SJCRH30 (cell line): ENCODE measurements around the gene PRLHR. TPM values are rescaled to one million over a fixed set of nuclear protein-coding genes. Genes with fewer than 3 reads are reported as not detected.

Source experiments
- DNase-seq, 2 experiments: peaks; one replicate each; pipeline ENCODE4 v3.0.0-alpha.2; 2015 to 2020
- H3K27ac ChIP-seq: fragments of 250-450 bp; sonication (Bioruptor Pico); 2 replicates; pipeline ENCODE4 v1.5.1; 2020; ENCODE audit warnings: mild to moderate bottlenecking, moderate library complexity
- H3K27me3 ChIP-seq: fragments of 250-450 bp; sonication (Bioruptor Pico); 2 replicates; pipeline ENCODE4 v1.5.1; 2020; ENCODE audit warnings: mild to moderate bottlenecking, moderate library complexity
- H3K36me3 ChIP-seq: fragments of 250-450 bp; sonication (Bioruptor Pico); 2 replicates; pipeline ENCODE4 v1.5.1; 2020; ENCODE audit warnings: mild to moderate bottlenecking, moderate library complexity
- H3K4me1 ChIP-seq: fragments of 250-450 bp; sonication (Bioruptor Pico); 2 replicates; pipeline ENCODE4 v1.5.1; 2020; ENCODE audit warnings: mild to moderate bottlenecking, moderate library complexity
- H3K4me3 ChIP-seq: fragments of 250-450 bp; sonication (Bioruptor Pico); 2 replicates; pipeline ENCODE4 v1.5.1; 2020; ENCODE audit warnings: mild to moderate bottlenecking, moderate library complexity
- H3K9me3 ChIP-seq: fragments of 250-450 bp; sonication (Bioruptor Pico); replicated peaks from 2 replicates; pipeline ENCODE4 v1.5.1; 2020; ENCODE audit warnings: mild to moderate bottlenecking, moderate library complexity
- total RNA-seq: library from RNA; depleted of rRNA; stranded (reverse); fragments of >200 nt; shearing (Covaris generic); gene quantifications from 2 replicates; pipeline ENCODE4 v1.2.3, GENCODE V29; 2014

Gene PRLHR
- total RNA-seq, 1 experiment from 2014 or later = not detected

GRCh38 chr10:118596426-118597124 lies 1.1 kb upstream of the PRLHR start:
- no peaks in the 10 kb centered on the region; the same call in 1 of the 2 replicates for H3K9me3 ChIP-seq
- no peaks in the 10 kb centered on the region for H3K27me3 ChIP-seq
- no peak overlapping the region for H3K27ac ChIP-seq

GRCh38 chr10:118595064-118595420 lies 406 bp downstream of the PRLHR start:
- H3K9me3 ChIP-seq = no peaks in the 10 kb centered on the region; the same call in 1 of the 2 replicates
- DNase-seq = no peak
- H3K27me3 ChIP-seq = no peaks in the 10 kb centered on the region
- no peak overlapping the region for H3K4me3 ChIP-seq
- H3K4me1 ChIP-seq = peaks cover 4% of the 10 kb centered on the region; the same call in 1 of the 2 replicates
- H3K36me3 ChIP-seq = no peaks in the 10 kb centered on the region
- H3K27ac ChIP-seq = no peak overlapping the region

More at GRCh38 chr10:118596426-118597124, 1.1 kb upstream of the PRLHR start:
- H3K4me1 ChIP-seq = peaks cover 4% of the 10 kb centered on the region; the same call in 1 of the 2 replicates
- no peak for DNase-seq
- no peaks in the 10 kb centered on the region for H3K36me3 ChIP-seq
- no peak overlapping the region for H3K4me3 ChIP-seq

- H3K36me3 ChIP-seq = no peaks in the 10 kb centered on the region
- no peak for DNase-seq
- no peaks in the 10 kb centered on the region for H3K27me3 ChIP-seq
These were observed 920 bp downstream of the PRLHR start for GRCh38 chr10:118594392-118595063.

GRCh38 chr10:118592675-118593330 lies 2.6 kb downstream of the PRLHR start:
- Histone ChIP-seq H3K4me3 (no peak overlapping the region), H3K27me3 (no peaks in the 10 kb centered on the region), H3K9me3 (no peaks in the 10 kb centered on the region; the same call in 1 of the 2 replicates), H3K36me3 (no peaks in the 10 kb centered on the region), H3K27ac (no peak overlapping the region), H3K4me1 (peaks cover 13% of the 10 kb centered on the region)
- DNase-seq = peak in 1 of 2 experiments; percentile 35

More at GRCh38 chr10:118594392-118595063, 920 bp downstream of the PRLHR start:
- Histone ChIP-seq H3K4me3 (no peak overlapping the region), H3K9me3 (no peaks in the 10 kb centered on the region; the same call in 1 of the 2 replicates), H3K4me1 (peaks cover 4% of the 10 kb centered on the region; the same call in 1 of the 2 replicates), H3K27ac (no peak overlapping the region)

GRCh38 chr10:118590334-118590733 lies 5.1 kb downstream of the PRLHR start:
- Histone ChIP-seq H3K27ac (no peak overlapping the region), H3K4me3 (no peak overlapping the region), H3K27me3 (no peaks in the 10 kb centered on the region), H3K4me1 (peaks cover 22% of the 10 kb centered on the region), H3K9me3 (no peaks in the 10 kb centered on the region), H3K36me3 (no peaks in the 10 kb centered on the region)
- DNase-seq = peak in 1 of 2 experiments; percentile 53

GRCh38 chr10:118587881-118588651 lies 7.4 kb downstream of the PRLHR start:
- Histone ChIP-seq H3K4me1 (peaks cover 22% of the 10 kb centered on the region), H3K27me3 (no peaks in the 10 kb centered on the region), H3K27ac (no peak overlapping the region), H3K4me3 (no peak overlapping the region), H3K9me3 (no peaks in the 10 kb centered on the region), H3K36me3 (no peaks in the 10 kb centered on the region)
- DNase-seq = peak; percentile 74 to 88

- Histone ChIP-seq H3K4me3 (no peak overlapping the region), H3K36me3 (no peaks in the 10 kb centered on the region), H3K27ac (no peak overlapping the region), H3K4me1 (peaks cover 18% of the 10 kb centered on the region), H3K27me3 (no peaks in the 10 kb centered on the region), H3K9me3 (no peaks in the 10 kb centered on the region)
- DNase-seq = no peak
These were observed 8.5 kb downstream of the PRLHR start for GRCh38 chr10:118586911-118587310.

- H3K4me1 ChIP-seq = peaks cover 18% of the 10 kb centered on the region
- no peak overlapping the region for H3K4me3 ChIP-seq
- no peak for DNase-seq
- H3K27me3 ChIP-seq = no peaks in the 10 kb centered on the region
- H3K36me3 ChIP-seq = no peaks in the 10 kb centered on the region
- no peak overlapping the region for H3K27ac ChIP-seq
- no peaks in the 10 kb centered on the region for H3K9me3 ChIP-seq
These were observed 9.7 kb downstream of the PRLHR start for GRCh38 chr10:118585794-118586193.

- no peak for DNase-seq
- Histone ChIP-seq H3K9me3 (no peaks in the 10 kb centered on the region), H3K27ac (no peak overlapping the region), H3K4me3 (no peak overlapping the region), H3K4me1 (peaks cover 18% of the 10 kb centered on the region), H3K27me3 (no peaks in the 10 kb centered on the region), H3K36me3 (no peaks in the 10 kb centered on the region)
These were observed 10.2 kb downstream of the PRLHR start for GRCh38 chr10:118585234-118585633.

GRCh38 chr10:118584181-118584954 lies 11.1 kb downstream of the PRLHR start:
- Histone ChIP-seq H3K27me3 (no peaks in the 10 kb centered on the region), H3K36me3 (no peaks in the 10 kb centered on the region), H3K27ac (no peak overlapping the region), H3K9me3 (no peaks in the 10 kb centered on the region), H3K4me3 (no peak overlapping the region), H3K4me1 (peaks cover 18% of the 10 kb centered on the region)
- no peak for DNase-seq

GRCh38 chr10:118583611-118584010 lies 11.8 kb downstream of the PRLHR start:
- no peaks in the 10 kb centered on the region for H3K27me3 ChIP-seq
- peaks cover 17% of the 10 kb centered on the region for H3K4me1 ChIP-seq
- no peaks in the 10 kb centered on the region for H3K9me3 ChIP-seq
- H3K27ac ChIP-seq = no peak overlapping the region
- H3K36me3 ChIP-seq = no peaks in the 10 kb centered on the region
- no peak for DNase-seq
- H3K4me3 ChIP-seq = no peak overlapping the region

GRCh38 chr10:118582511-118582910 lies 12.9 kb downstream of the PRLHR start:
- H3K4me1 ChIP-seq = peaks cover 6% of the 10 kb centered on the region
- no peaks in the 10 kb centered on the region for H3K9me3 ChIP-seq
- H3K27me3 ChIP-seq = no peaks in the 10 kb centered on the region
- no peak for DNase-seq
- H3K27ac ChIP-seq = no peak overlapping the region
- no peaks in the 10 kb centered on the region for H3K36me3 ChIP-seq
- H3K4me3 ChIP-seq = no peak overlapping the region

- no peak for DNase-seq
- Histone ChIP-seq H3K9me3 (no peaks in the 10 kb centered on the region), H3K27ac (no peak overlapping the region), H3K4me1 (no peaks in the 10 kb centered on the region), H3K36me3 (no peaks in the 10 kb centered on the region), H3K4me3 (no peak overlapping the region), H3K27me3 (no peaks in the 10 kb centered on the region)
These were observed 14.1 kb downstream of the PRLHR start for GRCh38 chr10:118581340-118581739.

GRCh38 chr10:118580702-118581101 lies 14.7 kb downstream of the PRLHR start:
- Histone ChIP-seq H3K4me1 (no peaks in the 10 kb centered on the region), H3K27ac (no peak overlapping the region), H3K9me3 (no peaks in the 10 kb centered on the region), H3K4me3 (no peak overlapping the region), H3K36me3 (no peaks in the 10 kb centered on the region), H3K27me3 (no peaks in the 10 kb centered on the region)
- DNase-seq = no peak
